Activated CD4-positive, alpha-beta memory T cell treated with anti-CD3 and anti-CD28 coated beads for 36 hours (primary cell): ENCODE results near the gene DLGAP1. TPM values are rescaled to one million over a fixed set of nuclear protein-coding genes. Genes with fewer than 3 reads are reported as not detected.
"Not testable (repeated sequence)": the region's sequence is repeated elsewhere in the genome, so short reads cannot be mapped to it uniquely, and the experiment has no call there.

Experiments used
- CTCF ChIA-PET: fragments of 350-600 bp; sonication (Branson Sonifier 250); formaldehyde crosslinking; loops from one replicate; lab custom pipeline; 2021; ENCODE audit warnings: antibody characterized with exemption, inconsistent platforms; lab: Charles Lee
- POLR2A ChIA-PET: fragments of 350-600 bp; sonication (Branson Sonifier 250); formaldehyde crosslinking; loops from one replicate; lab custom pipeline; 2021; ENCODE audit warnings: antibody characterized with exemption; lab: Charles Lee
- DNase-seq: peaks from one replicate; pipeline ENCODE4 v3.0.0-alpha.2; 2020
- H3K27ac Mint-ChIP-seq: one replicate; pipeline ENCODE4 v1.8.0; 2021; ENCODE audit warnings: mixed read lengths
- H3K27me3 Mint-ChIP-seq: one replicate; pipeline ENCODE4 v1.8.0; 2021; ENCODE audit warnings: mixed read lengths
- H3K36me3 Mint-ChIP-seq: one replicate; pipeline ENCODE4 v1.8.0; 2021; ENCODE audit warnings: mixed read lengths
- H3K4me1 Mint-ChIP-seq: one replicate; pipeline ENCODE4 v1.8.0; 2021; ENCODE audit warnings: low read depth, mixed read lengths
- H3K4me3 Mint-ChIP-seq: one replicate; pipeline ENCODE4 v1.8.0; 2021; ENCODE audit warnings: mild to moderate bottlenecking, mixed read lengths
- H3K9me3 Mint-ChIP-seq: one replicate; pipeline ENCODE4 v1.8.0; 2021; ENCODE audit warnings: mixed read lengths
- intact Hi-C: fragments of 100-400 bp; cut with micrococcal nuclease; formaldehyde crosslinking; loops from one replicate; pipeline ENCODE4 v1.15.1; 2023
- total RNA-seq, 2 experiments: library from RNA; stranded (reverse); gene quantifications; one replicate each; pipeline ENCODE4 v1.2.3, GENCODE V29; 2021

Gene DLGAP1
- total RNA-seq, 2 experiments from 2014 or later: 0.45 to 1.0 TPM

GRCh38 chr18:3472121-3472520 lies 983.0 kb downstream of the DLGAP1 start:
- H3K9me3 Mint-ChIP-seq, H3K4me3 Mint-ChIP-seq, DNase-seq, H3K27ac Mint-ChIP-seq, H3K36me3 Mint-ChIP-seq, H3K27me3 Mint-ChIP-seq, CTCF ChIA-PET: not testable (repeated sequence)
- intact Hi-C loops: loop anchor here (5.0 kb wide), 1 partner anchor 55 kb away; no protein-coding TSS in a partner anchor
- POLR2A ChIA-PET: interaction anchor here (1.7 kb wide), 1 partner anchor 18 kb away, joined by 6 read pairs; no protein-coding TSS in a partner anchor
- peaks cover 19% of the 10 kb centered on the region for H3K4me1 Mint-ChIP-seq

DNA sequence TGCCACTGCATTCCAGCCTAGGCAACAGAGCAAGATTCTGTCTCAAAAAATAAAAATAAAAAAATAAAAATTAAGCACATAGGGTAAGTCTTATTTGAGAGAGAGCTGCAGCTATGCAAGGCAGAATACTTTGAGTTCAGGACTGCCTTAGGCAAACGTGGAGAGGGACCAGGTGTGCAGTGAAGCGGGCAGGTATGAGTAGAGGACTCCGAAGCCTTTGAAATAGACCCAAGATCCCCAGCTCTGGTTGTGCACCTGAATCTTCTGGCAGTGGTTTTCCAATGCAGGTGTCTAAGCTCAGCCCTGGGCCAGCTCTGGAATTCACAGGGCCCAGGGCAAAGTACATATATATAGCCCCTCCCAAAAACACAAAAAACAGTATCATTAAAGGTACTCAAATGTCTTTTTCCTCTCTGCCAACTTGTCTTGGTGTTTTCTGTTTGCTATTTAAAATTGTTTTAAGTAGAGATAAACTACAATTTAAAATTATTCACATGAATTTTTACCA lies 983.9 kb downstream of the DLGAP1 start:
- Mint-ChIP-seq H3K4me3 (no peak overlapping the region), H3K27me3 (peaks cover 5% of the 10 kb centered on the region), H3K9me3 (peaks cover 4% of the 10 kb centered on the region), H3K4me1 (peaks cover 29% of the 10 kb centered on the region), H3K36me3 (peaks cover 3% of the 10 kb centered on the region), H3K27ac (no peak overlapping the region)
- ChIA-PET POLR2A (no interaction called here), CTCF (interaction anchor here (1.0 kb wide), 1 partner anchor 195 kb away, joined by 5 read pairs; no protein-coding TSS in a partner anchor)
- DNase-seq: no peak
- intact Hi-C loops: loop anchor here (5.0 kb wide), 1 partner anchor 56 kb away; no protein-coding TSS in a partner anchor

DNA sequence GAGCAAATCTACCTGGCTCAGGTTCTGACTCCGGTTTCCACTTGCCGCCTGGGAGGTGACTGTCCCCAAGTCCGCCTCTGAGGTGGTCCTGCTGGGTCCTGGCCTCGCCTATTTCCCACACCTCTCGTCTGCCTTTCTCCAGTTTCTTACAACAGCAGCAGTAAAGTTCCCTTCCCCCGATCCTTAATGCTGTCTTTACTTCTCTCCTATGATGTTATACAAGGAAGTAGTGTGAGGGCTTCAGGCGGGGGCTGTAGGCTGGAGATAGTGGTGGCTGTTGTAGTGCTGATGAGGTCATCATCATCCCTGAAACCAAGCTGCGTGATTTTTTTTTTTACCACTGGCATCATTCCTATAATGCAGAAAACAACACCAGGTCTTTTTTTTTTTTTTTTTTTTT lies 986.3 kb downstream of the DLGAP1 start:
- POLR2A ChIA-PET: no interaction called here
- Mint-ChIP-seq H3K9me3 (no peaks in the 10 kb centered on the region), H3K27ac (no peak overlapping the region), H3K4me1 (peaks cover 30% of the 10 kb centered on the region), H3K27me3 (no peaks in the 10 kb centered on the region), H3K36me3 (no peaks in the 10 kb centered on the region), H3K4me3 (no peak overlapping the region)
- no peak for DNase-seq
- CTCF ChIA-PET: interaction anchor here (1.5 kb wide), 1 partner anchor 14 kb away, joined by 5 read pairs; no protein-coding TSS in a partner anchor
- intact Hi-C loops: no loop called here

GRCh38 chr18:3468066-3468705 lies 986.9 kb downstream of the DLGAP1 start:
- no peaks in the 10 kb centered on the region for H3K27me3 Mint-ChIP-seq
- peaks cover 25% of the 10 kb centered on the region for H3K4me1 Mint-ChIP-seq
- H3K4me3 Mint-ChIP-seq: no peak overlapping the region
- no peaks in the 10 kb centered on the region for H3K36me3 Mint-ChIP-seq
- ChIA-PET POLR2A (no interaction called here), CTCF (interaction anchor here (0.7 kb wide), 1 partner anchor 399 kb away, joined by 4 read pairs; no protein-coding TSS in a partner anchor)
- H3K9me3 Mint-ChIP-seq: no peaks in the 10 kb centered on the region
- intact Hi-C loops: no loop called here
- no peak overlapping the region for H3K27ac Mint-ChIP-seq
- no peak for DNase-seq

DNA sequence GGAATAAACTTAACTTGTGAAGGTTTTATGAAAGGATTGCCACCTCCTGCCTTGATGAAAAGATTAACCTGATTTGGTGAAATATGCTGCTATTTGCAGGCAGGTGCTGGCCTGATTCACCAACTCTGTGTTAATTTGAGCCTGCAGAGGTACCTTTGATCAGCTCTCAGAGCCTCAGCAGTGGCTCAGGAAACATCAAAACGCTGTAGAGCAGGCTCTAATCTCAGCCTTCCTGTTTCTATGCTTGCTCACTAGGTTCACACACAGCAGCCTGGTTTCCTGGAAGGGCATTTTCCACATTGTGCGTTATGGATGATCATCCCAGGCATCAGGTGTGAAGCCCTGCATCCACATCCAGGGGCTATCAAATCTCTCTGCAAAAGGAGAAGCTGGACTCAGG lies 988.2 kb downstream of the DLGAP1 start:
- Mint-ChIP-seq H3K4me1 (peaks cover 22% of the 10 kb centered on the region), H3K9me3 (peaks cover 4% of the 10 kb centered on the region), H3K27me3 (no peaks in the 10 kb centered on the region), H3K36me3 (peaks cover 7% of the 10 kb centered on the region), H3K27ac (no peak overlapping the region), H3K4me3 (no peak overlapping the region)
- DNase-seq: no peak
- CTCF ChIA-PET: interaction anchor here (1.3 to 2.8 kb wide), 4 partner anchors 12 to 199 kb away, joined by 4 to 16 read pairs (median 6); no protein-coding TSS in a partner anchor
- POLR2A ChIA-PET: no interaction called here
- intact Hi-C loops: no loop called here

DNA sequence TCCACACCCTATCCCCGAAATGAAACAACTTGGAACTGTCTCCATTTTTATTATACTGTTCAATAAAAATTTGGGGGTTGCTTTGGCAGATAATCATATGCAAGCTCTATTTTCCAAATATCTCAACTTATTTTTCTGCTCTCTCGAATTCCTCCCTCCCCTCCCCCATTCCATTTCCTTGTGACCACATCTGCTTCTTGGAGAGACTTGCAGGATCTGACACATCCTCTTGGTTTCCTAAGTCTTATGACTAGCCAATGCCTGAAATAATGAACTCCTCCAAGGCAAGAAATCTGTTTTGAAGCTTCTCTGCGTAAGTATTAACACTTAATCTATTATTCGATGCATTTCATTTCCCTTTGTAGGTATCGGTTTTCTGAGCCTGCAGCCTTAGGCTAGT lies 989.1 kb downstream of the DLGAP1 start:
- H3K9me3 Mint-ChIP-seq: peaks cover 10% of the 10 kb centered on the region
- H3K27ac Mint-ChIP-seq: no peak overlapping the region
- ChIA-PET CTCF (interaction anchor here (0.8 to 2.8 kb wide), 6 partner anchors 9 to 200 kb away, joined by 3 to 16 read pairs (median 4); no protein-coding TSS in a partner anchor), POLR2A (no interaction called here)
- no peaks in the 10 kb centered on the region for H3K27me3 Mint-ChIP-seq
- intact Hi-C loops: no loop called here
- H3K36me3 Mint-ChIP-seq: peaks cover 13% of the 10 kb centered on the region
- peaks cover 23% of the 10 kb centered on the region for H3K4me1 Mint-ChIP-seq
- no peak for DNase-seq
- H3K4me3 Mint-ChIP-seq: no peak overlapping the region

- peaks cover 35% of the 10 kb centered on the region for H3K36me3 Mint-ChIP-seq
- POLR2A ChIA-PET: no interaction called here
- no peak for DNase-seq
- no peak overlapping the region for H3K4me3 Mint-ChIP-seq
- CTCF ChIA-PET: interaction anchor here (1.2 to 7.1 kb wide), 4 partner anchors 9 to 308 kb away, joined by 3 to 46 read pairs (median 4); no protein-coding TSS in a partner anchor
- no peak overlapping the region for H3K27ac Mint-ChIP-seq
- intact Hi-C loops: no loop called here
- peaks cover 15% of the 10 kb centered on the region for H3K9me3 Mint-ChIP-seq
- H3K27me3 Mint-ChIP-seq: no peaks in the 10 kb centered on the region
- peaks cover 48% of the 10 kb centered on the region for H3K4me1 Mint-ChIP-seq
Observed at GRCh38 chr18:3463051-3463450, 992.1 kb downstream of the DLGAP1 start.

- ChIA-PET POLR2A (interaction anchor here (0.9 kb wide), 1 partner anchor 10 kb away, joined by 3 read pairs; no protein-coding TSS in a partner anchor), CTCF (interaction anchor here (0.5 to 7.1 kb wide), 4 partner anchors 12 to 204 kb away, joined by 3 to 46 read pairs (median 10); no protein-coding TSS in a partner anchor)
Observed at GRCh38 chr18:3461704-3462103, 993.4 kb downstream of the DLGAP1 start.

DNA sequence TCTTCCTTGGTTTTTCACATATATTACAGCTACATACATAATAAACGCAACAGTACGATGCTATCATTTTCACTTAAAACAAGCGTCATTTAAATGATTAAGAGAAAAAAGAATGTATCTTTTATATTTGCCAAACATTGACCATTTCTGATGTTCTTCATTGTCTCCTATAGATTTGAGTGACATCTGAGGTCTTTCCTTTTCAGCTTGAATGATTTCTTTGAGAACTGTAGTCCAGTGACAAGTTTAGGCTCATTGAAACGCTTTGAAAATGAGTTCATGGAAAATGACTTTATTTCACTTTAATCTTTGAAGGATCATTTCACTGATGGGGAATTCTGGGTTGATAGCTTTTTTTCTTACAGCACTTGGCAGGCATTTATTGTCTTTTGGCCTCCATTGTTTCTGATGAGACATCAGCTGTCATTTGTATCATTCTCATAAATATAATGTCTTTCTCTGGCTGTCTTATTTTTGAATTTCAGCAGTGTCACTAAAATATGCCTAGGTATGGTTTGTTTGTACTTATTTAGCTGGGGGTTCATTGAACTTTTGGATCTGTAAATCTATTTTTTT lies 994.2 kb downstream of the DLGAP1 start:
- no peak for DNase-seq
- ChIA-PET CTCF (interaction anchor here (1.4 to 10.1 kb wide), 5 partner anchors 13 to 205 kb away, joined by 7 to 112 read pairs (median 14); no protein-coding TSS in a partner anchor), POLR2A (interaction anchor here (0.9 kb wide), 1 partner anchor 10 kb away, joined by 3 read pairs; no protein-coding TSS in a partner anchor)
- no peak overlapping the region for H3K27ac Mint-ChIP-seq
- H3K4me1 Mint-ChIP-seq: peaks cover 53% of the 10 kb centered on the region
- no peaks in the 10 kb centered on the region for H3K27me3 Mint-ChIP-seq
- peaks cover 15% of the 10 kb centered on the region for H3K9me3 Mint-ChIP-seq
- H3K4me3 Mint-ChIP-seq: no peak overlapping the region
- H3K36me3 Mint-ChIP-seq: peaks cover 53% of the 10 kb centered on the region
- intact Hi-C loops: no loop called here

More at GRCh38 chr18:3461704-3462103, 993.4 kb downstream of the DLGAP1 start:
- DNase-seq: no peak
- Mint-ChIP-seq H3K27ac (no peak overlapping the region), H3K9me3 (peaks cover 15% of the 10 kb centered on the region), H3K4me1 (peaks cover 54% of the 10 kb centered on the region), H3K27me3 (no peaks in the 10 kb centered on the region), H3K36me3 (peaks cover 47% of the 10 kb centered on the region), H3K4me3 (no peak overlapping the region)
- intact Hi-C loops: no loop called here

DNA sequence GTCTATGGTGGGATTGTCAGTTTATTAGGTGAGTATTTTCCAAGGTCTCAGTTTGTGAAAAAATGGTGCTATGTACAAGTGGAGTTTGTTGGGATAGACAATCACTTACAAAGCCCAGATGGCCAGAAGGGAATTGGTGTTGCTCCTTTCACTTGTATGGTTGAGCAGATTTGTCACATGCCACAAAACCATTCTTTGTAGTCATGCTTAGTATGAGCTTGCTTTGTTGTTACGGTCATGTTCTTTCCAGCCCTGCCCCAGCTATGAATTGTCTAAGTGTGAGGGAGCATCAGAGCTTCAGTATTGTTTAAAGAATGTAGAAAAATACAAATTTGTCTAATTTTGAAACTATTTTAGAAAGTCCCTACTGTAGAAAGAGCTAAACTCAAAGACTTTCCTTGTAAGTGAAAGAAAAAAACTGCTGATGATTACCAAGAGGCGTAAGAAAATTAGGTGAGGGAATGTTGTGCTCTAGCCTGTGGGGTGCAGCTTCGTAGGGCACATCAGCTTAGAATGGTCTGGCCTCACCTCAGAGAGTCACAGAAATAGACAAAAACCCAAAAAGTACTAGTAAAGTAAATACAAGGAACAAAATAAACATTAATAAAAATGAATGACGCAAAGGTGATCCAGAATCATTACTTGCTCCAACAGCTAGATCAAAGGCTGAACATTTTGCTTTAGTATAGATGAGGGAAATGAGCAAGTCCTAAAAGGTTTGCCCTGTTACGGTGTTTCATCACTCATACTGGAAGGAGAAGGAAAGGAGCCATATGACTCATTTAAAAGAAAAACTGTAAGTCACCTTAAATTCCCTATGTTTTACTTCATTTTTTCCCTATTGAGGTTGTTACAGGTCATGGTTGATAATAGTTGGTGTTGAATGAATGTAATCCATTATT lies 995.9 kb downstream of the DLGAP1 start:
- Mint-ChIP-seq H3K4me3 (peak overlapping the region; percentile 59), H3K36me3 (peaks cover 55% of the 10 kb centered on the region)

GRCh38 chr18:3458378-3458777 lies 996.7 kb downstream of the DLGAP1 start:
- H3K4me3 Mint-ChIP-seq: peak overlapping the region; percentile 59
- ChIA-PET CTCF (interaction anchor here (1.0 to 10.1 kb wide), 9 partner anchors 11 to 207 kb away, joined by 3 to 112 read pairs (median 12); no protein-coding TSS in a partner anchor), POLR2A (interaction anchor here (1.0 to 2.5 kb wide), 9 partner anchors 7 to 144 kb away, joined by 3 to 13 read pairs (median 6); no protein-coding TSS in a partner anchor)
- no peak for DNase-seq
- peak overlapping the region; percentile 92 for H3K27ac Mint-ChIP-seq
- H3K4me1 Mint-ChIP-seq: peaks cover 69% of the 10 kb centered on the region
- intact Hi-C loops: loop anchor here (2.0 to 10.0 kb wide), 3 partner anchors 136 to 1836 kb away; partner anchors contain the start of genes MYL12B and ZBTB14
- peaks cover 15% of the 10 kb centered on the region for H3K9me3 Mint-ChIP-seq
- no peaks in the 10 kb centered on the region for H3K27me3 Mint-ChIP-seq
- H3K36me3 Mint-ChIP-seq: peaks cover 55% of the 10 kb centered on the region

More for the DNA sequence above, 995.9 kb downstream of the DLGAP1 start:
- intact Hi-C loops: loop anchor here (1.0 to 10.0 kb wide), 6 partner anchors 14 to 1836 kb away; partner anchors contain the start of genes MYL12B and ZBTB14
- ChIA-PET CTCF (interaction anchor here (0.7 to 10.1 kb wide), 10 partner anchors 12 to 206 kb away, joined by 3 to 112 read pairs (median 13); no protein-coding TSS in a partner anchor), POLR2A (interaction anchor here (0.7 to 2.5 kb wide), 10 partner anchors 8 to 208 kb away, joined by 3 to 13 read pairs (median 6); no protein-coding TSS in a partner anchor)
- H3K27ac Mint-ChIP-seq: peak overlapping the region; percentile 92
- H3K27me3 Mint-ChIP-seq: no peaks in the 10 kb centered on the region
- peaks cover 67% of the 10 kb centered on the region for H3K4me1 Mint-ChIP-seq
- peaks cover 15% of the 10 kb centered on the region for H3K9me3 Mint-ChIP-seq
- DNase-seq: peak; percentile 55
